Fibroblast of skin of back (primary cell): ENCODE data around the gene CDH4.

Experiments
- DNase-seq: peaks from one replicate; pipeline ENCODE4 v3.0.0-alpha.2; 2013

Gene CDH4

DNA sequence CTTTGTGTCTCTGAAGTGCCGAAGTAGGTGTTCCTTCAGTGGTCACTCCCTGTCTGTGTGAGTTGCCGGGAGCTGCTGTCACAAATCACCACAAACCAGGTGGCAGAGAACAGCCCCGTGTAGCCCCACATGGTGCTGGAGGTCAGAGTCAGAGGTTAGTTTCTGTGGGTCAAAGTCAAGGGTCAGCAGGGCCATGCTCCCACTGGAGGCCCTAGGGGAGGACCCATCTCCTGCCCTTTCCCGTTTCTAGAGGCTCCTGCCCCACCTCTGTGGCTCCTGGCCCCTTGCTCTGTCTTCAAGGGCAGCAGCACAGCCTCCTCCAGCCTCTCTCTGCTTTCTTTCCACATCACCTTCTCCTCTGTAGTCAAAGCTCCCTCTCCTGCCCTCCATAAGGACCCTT, 549.4 kb downstream of the CDH4 start:
- DNase-seq = no peak

DNA sequence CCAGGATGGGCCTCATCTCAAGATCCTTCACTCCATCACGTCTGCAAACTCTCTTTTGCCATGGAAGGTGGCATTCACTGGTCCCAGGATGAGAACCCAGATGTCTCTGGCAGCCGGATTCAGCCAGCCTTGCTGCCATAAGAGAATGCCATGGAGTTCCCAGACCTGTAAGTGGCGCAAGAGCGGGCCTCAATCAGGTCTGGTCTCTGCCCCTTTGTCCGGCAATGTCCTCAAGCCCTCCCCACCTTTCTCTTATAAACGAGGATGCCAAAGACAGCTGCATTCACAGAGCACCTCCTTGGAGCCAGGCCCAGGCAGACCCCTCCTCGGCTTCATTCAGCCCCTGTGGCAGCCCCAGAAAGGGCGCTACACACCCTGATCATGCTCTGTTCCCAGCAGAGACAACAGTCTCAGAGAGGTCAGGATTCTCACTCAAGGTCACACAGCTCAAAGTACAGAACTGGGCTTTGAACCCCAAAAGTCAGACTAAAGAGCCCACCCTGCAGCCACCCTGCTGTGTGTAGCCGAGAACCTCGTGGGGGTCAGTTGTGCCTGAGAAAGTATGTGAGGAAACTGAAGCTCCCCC, 549.9 kb downstream of the CDH4 start:
- DNase-seq = no peak

DNA sequence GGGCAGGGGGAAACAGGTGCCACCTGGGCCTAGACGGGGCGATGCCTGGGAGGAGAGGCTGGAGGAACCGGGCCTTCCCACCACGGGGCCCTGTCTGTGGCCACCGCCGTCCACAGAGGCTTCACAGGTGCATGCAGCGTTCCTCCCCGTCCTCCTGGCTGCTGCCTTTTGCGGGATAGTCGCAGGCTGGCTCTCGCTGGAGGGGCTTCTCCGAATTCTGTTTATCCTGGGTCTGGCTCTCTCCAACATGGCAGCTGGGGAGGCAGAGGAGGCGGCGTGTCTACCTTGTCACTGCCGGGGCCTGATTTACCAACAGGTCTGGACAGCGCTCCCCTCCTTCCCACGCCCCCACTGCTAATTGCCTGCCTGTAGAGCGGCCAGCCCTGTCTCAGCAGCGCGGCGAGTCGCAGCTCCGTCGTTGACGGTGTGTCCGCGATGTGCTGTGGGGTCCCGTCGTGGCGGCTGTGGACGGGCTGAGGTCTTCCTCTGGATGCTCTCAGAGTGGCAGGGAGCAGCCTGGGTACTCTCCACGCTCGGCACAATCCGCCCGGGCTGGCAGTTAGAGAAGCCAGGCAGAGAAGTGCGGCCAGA, 550.8 kb downstream of the CDH4 start:
- DNase-seq = no peak

DNA sequence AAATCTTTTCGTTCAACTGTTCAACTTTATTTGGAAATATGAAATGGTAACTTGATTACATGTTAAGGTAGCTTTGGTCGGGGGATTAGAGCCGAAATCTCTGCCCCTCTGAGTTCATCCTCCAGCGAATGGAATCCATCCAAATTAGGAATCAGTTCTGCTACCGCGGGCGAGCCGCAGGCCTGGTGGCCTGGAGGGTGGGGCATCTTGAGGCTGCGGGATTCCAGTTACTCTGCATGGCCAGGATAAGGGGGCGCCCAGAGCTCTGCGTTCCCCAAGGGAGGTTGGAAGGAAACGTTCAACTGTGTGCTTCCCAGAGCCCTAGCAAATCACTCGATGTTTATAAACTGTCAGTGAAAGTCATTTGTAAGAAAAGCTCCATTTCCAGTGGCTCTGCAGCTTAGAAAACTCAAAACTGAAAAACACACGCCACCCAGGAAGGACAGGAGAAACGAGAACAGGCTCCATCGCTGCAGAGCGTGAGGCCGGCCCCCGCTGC, 551.4 kb downstream of the CDH4 start:
- no peak for DNase-seq

DNA sequence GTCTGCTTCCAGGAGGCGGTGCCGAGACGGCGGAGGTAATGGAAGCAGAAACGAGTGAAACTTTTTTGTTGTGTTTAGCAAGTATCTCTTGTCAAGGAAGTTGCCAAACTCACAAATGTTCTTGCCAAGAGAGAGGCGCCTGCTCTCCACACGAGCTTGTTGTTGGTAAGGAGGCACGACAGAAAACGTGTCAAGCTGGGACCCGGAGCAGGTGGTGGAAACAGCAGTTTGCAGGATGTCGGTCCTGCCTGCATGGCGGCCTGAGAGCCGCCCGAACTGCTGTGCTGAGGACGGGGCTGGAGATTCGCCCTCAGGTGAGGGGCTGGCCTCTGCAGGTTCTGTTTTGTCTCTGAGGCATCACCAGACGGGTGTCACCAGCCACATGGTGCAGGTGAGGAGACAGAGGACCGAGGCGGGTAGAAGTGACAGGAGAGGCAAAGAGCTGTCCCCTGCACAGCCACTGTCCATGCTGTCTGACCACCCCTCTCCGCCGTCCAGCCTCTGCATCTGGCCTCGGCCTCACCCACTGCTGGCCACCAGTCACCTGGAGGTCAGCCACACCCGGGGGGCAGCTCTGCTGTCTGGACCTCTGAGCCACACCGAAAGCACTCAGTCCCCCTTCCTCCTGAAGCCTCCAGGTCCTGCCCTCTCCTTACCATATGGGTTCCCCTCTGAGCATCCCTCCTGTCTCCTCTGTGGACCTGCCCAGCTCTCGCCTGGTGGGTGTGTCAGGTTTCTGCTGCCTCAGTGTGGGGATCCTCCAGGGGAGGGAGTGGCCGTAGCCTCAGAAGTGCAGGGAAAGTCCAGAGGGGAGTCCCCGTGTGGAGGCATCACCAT, 552.1 kb downstream of the CDH4 start:
- no peak for DNase-seq

DNA sequence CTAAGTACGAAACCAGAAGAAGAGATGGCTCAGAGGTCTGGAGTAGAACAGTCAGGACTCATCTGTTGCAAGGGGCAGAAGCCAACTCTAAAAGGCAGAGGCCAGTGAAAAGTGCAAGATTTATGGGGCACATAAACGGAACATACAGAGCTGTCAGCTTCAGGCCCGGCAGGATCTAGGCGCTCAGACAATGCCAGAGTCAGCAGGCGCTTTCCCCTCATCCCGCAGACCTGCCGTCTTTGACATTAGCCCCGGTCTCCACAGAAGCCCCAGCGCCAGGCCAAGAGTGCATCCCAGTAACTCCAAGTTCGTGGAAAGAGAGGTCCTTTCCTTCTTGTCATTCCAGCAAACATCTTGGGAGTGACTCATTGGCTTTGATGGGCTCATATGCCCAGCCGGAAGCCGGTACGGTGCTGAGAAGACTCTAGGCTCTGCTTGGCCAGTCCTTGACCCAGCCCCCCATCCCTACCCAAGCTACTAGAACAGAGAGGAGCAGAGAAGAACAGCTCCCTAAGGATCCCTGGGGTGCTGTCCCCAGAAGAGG, 552.8 kb downstream of the CDH4 start:
- DNase-seq = no peak

DNA sequence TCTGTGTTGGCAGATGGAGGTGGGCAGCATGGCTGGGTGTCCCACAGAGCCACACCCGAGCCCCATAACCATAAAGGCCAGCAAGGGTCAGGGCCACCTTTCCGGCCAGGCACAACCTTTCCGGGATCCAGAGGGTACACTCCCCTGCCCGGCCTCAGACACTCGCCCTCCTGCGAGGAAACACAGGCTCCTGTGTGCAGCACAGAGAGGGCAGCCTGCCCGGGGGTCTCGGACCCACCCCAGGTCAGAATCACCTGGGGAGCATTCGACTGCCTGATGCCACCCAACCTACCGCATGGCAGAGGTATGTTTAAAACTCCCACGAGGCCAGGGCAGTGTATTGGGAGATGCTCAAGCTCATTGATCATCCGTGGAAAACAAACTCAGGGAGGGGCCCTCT, 553.3 kb downstream of the CDH4 start:
- no peak for DNase-seq

DNA sequence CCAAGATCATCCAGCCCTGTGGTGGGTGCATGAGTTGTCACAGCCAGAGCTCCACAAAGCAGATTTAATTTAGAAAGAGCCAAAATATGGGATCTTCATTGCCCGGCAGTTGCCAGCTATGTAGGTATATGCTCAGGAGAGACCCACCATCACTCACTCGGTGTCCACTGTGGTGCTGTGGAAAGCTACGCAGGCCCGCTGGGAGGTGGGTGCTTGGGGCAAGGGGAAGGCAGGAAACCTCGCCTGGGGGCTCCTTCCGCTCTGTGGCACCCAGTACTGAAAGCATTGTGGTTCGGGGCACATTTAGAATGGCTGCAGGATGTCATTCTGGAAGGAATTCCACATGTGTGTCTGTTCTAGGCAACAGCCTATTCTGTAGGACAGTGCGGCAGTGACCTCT, 553.7 kb downstream of the CDH4 start:
- no peak for DNase-seq

DNA sequence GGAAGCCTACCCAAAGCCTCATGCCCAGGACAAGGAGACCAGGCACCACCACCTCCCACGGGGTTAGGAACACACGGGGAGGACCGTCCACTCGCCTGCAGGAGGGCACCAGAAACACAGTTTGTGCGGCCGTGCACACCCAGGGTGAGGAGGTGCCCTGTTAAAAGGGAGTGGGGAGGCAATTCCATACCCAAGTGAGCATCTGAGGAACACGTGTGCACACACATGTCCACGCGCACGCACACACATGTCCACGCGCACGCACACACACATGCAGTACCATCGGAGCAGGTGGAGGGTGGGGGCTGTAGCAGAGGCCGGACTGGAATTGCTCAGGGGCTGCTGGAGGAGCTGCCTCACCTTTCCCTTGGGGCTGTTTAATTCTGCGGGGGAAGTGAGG, 554.3 kb downstream of the CDH4 start:
- no peak for DNase-seq

DNA sequence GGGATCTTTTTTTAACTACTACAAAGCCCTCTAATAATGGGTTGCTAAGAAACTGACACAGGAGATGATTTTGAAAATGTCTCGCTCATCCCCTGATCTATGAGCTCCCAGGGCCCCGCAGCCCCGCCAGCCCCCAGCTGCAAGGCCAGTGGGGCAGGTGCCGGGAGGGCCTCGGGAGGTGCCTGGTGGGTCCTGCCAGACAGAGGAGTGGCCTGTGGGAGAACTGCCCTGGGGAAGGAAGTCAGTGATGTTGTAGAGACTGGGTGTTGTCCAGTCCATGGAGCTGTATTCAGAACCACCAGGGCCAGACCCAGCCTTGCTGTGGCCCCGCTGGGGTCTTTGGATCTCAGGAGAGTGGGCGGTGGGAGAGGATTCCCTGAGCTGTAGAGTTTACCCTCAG, 554.9 kb downstream of the CDH4 start:
- no peak for DNase-seq

DNA sequence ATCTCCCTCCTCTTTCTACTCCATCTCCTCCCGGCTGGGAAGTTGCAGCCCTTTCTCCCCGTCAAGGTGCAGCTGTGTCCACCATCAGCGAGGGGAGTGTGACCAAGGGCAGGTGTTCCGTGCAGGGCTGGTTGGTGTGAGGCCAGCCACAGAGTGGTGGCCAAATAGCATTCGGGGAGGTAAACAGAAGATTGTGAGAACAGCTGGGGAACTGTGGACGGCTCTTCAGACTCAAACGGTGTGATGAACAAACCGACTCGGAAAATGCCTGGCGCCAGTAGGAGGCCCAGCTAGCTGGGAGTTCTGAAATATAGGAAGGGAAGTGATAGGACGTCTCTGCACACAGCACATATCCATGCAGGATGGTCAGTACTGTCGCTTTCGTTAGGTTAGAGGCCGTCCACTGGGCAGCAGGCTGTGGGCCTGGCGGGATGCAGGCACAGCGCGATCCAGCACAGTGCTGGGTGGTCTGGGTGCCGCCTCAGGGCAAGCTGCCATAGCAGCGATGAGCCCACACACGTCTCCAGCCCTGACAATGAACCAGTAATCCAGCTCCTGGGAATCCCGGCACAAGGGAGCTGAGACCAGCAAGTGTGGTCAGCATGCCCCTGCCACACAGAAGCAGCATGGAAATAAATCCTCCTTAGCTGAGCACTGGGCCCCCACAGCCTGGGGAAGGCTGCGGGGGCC, 555.6 kb downstream of the CDH4 start:
- DNase-seq = no peak

DNA sequence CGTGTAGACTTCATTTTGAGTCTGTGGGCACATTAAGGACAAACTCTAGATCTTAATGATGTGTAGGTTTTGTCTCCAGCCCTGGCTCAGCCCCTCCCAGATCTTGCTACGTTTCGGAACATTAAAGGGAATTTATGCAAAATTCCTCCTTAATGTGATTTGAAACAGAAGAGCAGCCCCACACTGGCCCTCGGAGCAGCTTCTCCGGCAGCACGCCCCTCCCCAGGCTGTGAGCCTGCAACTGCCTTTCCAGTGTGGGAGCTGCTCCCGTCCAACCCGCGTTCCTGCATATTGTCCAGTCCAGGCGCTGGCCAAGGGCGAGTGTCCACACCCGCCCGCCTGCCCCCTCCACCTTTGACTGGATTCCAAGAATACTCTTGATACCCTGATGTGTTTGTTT, 556.4 kb downstream of the CDH4 start:
- DNase-seq = no peak

DNA sequence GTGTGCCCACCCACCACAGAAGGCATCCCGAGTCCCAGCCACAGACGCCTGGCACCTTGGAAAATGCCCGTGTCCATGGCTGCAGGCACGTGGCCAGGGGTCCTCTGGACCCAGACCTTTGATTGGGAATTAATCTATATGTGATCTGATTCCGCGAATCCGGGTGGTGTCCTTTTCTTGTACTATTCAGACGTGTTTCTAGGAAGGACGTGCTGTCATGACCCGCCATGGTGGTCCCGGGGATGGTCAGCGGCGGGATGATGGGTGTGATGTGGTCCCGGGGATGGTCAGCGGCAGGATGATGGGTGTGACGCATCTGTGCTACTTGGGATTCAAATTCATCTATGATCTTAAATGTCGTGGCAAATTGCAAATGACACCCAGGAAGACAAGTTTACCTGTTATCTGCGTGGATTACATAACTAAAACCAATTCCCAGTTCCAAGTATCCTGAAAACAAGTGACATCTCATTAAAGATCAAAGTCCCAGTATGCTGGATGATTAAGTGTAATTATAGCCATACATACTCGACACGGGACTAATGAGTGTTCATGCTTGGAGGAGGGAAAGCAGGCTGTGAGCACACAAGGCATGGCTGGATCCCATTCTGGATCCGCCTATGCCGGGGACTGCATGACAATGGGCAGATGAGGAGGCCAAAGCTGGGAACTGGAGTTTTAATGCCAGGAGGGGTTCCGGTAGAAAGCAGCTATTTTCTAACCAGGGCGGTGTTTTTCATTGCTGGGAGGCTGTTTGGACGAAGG, 557.1 kb downstream of the CDH4 start:
- DNase-seq = no peak

DNA sequence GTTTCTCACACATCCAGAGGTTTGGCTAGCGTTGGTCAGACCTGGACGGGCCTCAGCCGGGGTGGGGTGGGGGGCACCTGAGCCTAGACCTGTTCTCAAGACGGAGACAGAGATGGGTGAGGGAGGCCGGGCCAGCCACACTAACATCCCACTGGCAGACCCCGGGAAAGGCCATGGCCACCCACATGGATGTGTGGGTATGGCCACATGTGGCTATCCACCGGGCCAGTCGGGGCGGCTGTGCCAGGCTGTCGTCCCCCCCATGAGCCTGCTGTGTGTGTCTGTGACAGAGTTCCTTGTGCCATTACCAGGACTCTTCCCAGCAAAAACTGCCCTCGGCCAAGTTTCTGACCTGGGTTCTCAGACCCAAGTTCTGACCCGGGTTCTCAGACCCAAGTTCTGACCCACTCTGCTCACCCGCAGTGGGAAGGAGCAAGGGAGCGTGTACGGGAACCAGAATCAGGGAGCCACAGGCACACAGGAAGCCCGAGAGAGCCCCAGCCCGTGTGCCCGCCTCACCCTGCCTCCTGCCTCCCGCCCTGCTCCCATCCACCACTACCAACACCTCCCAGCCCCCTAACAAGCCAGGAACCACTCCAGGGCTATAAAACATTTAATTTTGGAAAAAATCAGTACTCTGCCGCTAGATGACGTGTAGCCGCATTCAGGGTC, 558.1 kb downstream of the CDH4 start:
- no peak for DNase-seq

DNA sequence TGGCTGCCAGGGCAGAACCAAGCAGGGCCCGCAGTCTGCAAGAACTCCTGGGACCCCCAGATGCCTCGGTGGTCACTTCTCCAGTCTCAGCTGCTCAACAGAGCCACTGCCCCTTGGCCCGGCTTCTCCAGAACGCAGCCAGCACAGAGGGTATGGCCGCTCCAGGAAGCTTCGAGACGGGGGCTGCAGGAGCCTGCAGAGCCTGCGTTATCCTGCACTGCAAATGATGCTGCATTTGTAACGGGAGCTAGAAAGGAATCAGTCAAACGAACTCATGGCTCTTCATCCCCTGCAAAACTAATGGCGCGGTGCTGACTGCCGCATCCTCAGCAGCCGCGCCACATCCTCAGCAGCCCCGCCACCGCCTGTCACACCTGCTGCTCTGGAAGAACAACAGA, 558.7 kb downstream of the CDH4 start:
- no peak for DNase-seq

DNA sequence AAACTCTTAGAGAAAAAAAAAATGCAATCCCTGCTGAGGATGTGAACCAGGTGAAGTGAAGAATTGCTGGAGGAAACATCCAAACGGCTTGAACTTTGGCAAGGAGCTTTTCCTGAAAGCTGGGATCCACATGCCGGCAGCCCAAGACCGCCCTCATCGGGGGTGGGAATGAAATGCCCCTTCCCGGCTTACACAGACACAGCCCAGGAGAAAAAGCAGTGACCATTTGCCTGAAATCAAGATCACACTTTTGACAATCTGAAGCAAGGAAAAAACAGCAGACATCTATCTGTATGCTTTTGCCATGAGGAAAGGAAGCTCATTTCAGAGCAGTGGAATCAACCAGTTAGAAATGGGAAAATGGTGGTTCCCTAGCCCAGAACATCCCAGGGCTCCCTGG, 559.1 kb downstream of the CDH4 start:
- no peak for DNase-seq

DNA sequence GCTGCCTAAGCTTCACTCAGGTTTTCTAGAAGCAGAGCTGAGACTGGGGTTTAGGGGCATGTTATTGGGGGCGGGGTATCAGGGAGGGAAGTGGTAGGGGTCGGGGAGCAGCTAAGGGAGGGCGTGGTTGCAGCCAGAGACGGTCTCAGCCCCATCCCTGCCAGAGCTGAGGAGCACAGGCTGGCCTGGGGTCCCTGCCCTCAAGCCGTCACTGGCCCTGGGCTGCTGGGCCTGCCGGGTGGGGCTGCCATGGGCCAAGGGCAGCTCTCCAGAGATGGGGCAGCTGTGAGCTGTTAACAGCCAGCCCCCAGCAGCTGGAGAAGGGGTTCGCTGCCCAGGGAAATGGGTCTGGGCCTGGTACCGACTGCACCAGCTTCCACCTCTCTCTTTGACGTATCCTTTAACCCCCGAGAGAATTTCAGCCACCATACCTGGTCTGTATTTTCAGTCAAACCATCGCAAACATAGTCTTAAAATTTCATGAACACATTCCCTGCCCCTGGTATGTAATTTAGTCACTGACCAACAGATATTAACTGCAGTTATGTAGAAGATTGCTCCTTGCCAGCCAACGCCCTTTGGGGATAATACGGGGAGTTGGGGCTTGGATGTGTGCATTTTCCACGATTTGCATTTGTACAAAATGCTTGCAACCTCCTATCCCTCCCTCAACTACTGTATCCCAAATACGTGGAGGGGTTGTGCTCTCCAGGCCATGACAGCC, 560.2 kb downstream of the CDH4 start:
- DNase-seq = no peak

DNA sequence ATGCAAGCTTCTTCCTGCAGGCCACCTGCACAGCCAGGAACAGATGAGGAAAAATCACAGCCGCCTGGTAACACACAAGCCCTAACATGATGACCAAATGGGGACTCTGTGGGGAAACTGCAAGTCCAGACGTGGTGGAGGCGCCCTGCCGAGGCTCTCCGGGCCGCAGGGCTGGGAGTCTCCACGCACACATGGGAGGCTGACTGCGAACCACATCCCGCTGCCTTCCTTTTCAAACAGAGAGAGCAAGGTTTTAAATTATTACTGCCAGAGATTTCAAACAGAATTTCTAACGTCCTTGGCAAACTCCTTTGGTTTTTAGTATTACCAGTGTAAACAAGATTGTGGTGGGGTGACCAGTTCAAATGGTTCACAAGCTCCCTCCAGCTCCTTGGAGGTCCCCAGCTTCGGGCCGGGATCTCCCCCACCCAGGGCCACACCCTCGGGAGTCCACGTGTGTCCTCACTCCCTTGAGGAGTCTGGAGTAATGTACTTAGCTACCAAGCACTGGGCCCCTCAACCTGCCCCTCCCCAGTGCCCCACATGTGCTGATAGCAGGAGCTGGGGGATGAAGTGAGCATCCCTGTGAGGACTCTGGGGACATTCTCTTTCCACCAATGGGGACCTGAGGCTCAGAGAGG, 560.9 kb downstream of the CDH4 start:
- no peak for DNase-seq

DNA sequence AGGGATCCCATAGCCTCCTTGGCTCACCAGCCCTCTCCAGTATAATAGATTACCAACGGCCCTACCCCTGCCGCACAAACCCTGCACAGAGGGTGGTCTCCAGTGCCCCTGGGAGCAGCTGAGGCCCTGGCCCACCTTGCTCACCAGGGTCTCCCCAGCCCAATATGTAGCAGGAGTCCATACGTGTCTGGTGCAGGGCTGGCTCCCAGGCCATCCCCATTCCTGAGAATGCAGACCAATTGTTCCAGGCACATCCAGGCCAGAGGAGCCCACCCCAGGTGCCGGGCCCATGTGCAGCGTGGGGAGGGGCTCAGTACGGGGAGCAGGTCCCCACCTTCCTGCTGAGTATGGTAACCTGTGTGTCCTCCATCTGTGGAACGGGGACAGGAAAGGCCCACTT, 561.7 kb downstream of the CDH4 start:
- no peak for DNase-seq

DNA sequence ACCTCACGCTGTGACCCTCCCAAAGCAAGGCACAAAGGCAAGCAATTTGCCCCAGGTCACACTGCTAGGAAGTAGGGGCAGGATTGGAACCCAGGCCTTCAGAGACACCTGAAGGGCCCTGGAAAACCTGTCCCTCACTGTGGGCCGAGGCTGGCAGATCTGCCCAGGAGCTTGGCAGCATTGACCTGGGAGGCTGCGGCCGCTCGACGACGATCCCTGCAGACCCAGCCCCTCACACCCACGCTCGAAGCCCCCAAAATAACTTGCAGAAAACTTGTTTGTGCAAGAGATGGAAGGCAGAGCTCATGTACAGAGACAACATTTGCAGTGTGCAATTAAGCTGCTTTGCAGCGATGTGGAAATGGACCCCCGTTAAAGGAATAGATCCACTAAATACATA, 562.2 kb downstream of the CDH4 start:
- no peak for DNase-seq

DNA sequence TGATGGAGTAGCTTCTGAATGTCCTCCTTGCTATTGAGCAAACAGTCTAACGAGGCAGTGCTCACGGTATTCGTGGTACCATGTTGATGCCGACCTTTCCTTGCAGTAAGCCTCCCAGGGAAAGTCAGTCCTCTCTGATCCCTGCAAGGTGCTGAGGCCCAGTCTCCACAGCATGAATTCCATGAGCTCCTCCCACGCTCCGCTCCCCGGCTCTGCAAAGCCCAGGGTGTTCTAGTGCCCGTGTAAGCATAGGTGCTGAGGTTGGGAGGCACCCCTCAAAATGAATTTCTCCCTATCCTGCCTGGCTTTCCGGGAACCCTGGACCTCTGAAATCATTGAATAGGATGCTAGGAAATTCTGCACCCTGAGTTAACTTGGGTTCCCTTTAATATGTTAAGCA, 562.7 kb downstream of the CDH4 start:
- DNase-seq = no peak
